GM18951 (cell line): ENCODE measurements around the gene MEGF6.

Source experiments
- POLR2A ChIP-seq: IDR thresholded peaks from 4 replicates; pipeline ENCODE4 v1.6.1; 2011; ENCODE audit warnings: mild to moderate bottlenecking; ENCODE audit not compliant: insufficient read length, insufficient read depth; ENCODE audit errors: extremely low read depth
- in situ Hi-C: fragments of 300-500 bp; cut with MboI; formaldehyde crosslinking; loops from one replicate; pipeline ENCODE4 v1.12.0; 2022; ENCODE audit warnings: low sequenced_read_pairs, mixed read lengths, inconsistent platforms; ENCODE audit not compliant: unreplicated experiment

MEGF6 gene

GRCh38 chr1:3515272-3515671, 96.0 kb downstream of the MEGF6 start:
- in situ Hi-C loops, result no loop called here
- TF ChIP-seq POLR2A, result no peak

- no peak for TF ChIP-seq POLR2A
- in situ Hi-C loops, result no loop called here
These were observed 96.9 kb downstream of the MEGF6 start for GRCh38 chr1:3514404-3514803.

GRCh38 chr1:3511856-3512255, 99.5 kb downstream of the MEGF6 start:
- in situ Hi-C loops, result no loop called here
- TF ChIP-seq POLR2A, result no peak

GRCh38 chr1:3511306-3511705, 100.0 kb downstream of the MEGF6 start:
- in situ Hi-C loops, result no loop called here
- TF ChIP-seq POLR2A, result no peak

- in situ Hi-C loops, result no loop called here
- no peak for TF ChIP-seq POLR2A
These were observed 100.4 kb downstream of the MEGF6 start for GRCh38 chr1:3510956-3511250.

GRCh38 chr1:3510136-3510955, 101.0 kb downstream of the MEGF6 start:
- TF ChIP-seq POLR2A, result no peak
- in situ Hi-C loops, result no loop called here

- no peak for TF ChIP-seq POLR2A
- in situ Hi-C loops, result no loop called here
These were observed 101.6 kb downstream of the MEGF6 start for GRCh38 chr1:3509721-3510120.

- in situ Hi-C loops, result no loop called here
These were observed 102.4 kb downstream of the MEGF6 start for GRCh38 chr1:3508757-3509415.

GRCh38 chr1:3507636-3508275, 103.6 kb downstream of the MEGF6 start:
- in situ Hi-C loops, result no loop called here
- no peak for TF ChIP-seq POLR2A

More at GRCh38 chr1:3508757-3509415, 102.4 kb downstream of the MEGF6 start:
- TF ChIP-seq POLR2A, result no peak

GRCh38 chr1:3506943-3507342, 104.4 kb downstream of the MEGF6 start:
- no peak for TF ChIP-seq POLR2A
- in situ Hi-C loops, result no loop called here

- in situ Hi-C loops, result no loop called here
- TF ChIP-seq POLR2A, result no peak
These were observed 105.3 kb downstream of the MEGF6 start for GRCh38 chr1:3506041-3506440.

- in situ Hi-C loops, result no loop called here
- TF ChIP-seq POLR2A, result no peak
These were observed 106.1 kb downstream of the MEGF6 start for GRCh38 chr1:3505161-3505560.

GRCh38 chr1:3504822-3505153, 106.5 kb downstream of the MEGF6 start:
- in situ Hi-C loops, result no loop called here
- no peak for TF ChIP-seq POLR2A
